Esophagus mucosa (tissue), 1 donor: Measurements from ENCODE around the gene ABLIM1. TPM values are rescaled to one million over a fixed set of nuclear protein-coding genes. Genes with fewer than 3 reads are reported as not detected.
A peak's percentile ranks its signal among the peaks of the same experiment; 100 is the strongest.

ENCODE experiments used
- ATAC-seq: fragments of 200-7000 bp; cut with Tn5 transposase; one replicate; pipeline ENCODE4 v1.9.1; 2020
- total RNA-seq: library from RNA; stranded (reverse); gene quantifications from one replicate; pipeline ENCODE4 v1.2.4, GENCODE V29; 2023
- donor health status: DM: yes; HTN: yes; CAD: no.

Gene ABLIM1
- total RNA-seq, 1 donor from 2014 or later = 304 TPM

DNA sequence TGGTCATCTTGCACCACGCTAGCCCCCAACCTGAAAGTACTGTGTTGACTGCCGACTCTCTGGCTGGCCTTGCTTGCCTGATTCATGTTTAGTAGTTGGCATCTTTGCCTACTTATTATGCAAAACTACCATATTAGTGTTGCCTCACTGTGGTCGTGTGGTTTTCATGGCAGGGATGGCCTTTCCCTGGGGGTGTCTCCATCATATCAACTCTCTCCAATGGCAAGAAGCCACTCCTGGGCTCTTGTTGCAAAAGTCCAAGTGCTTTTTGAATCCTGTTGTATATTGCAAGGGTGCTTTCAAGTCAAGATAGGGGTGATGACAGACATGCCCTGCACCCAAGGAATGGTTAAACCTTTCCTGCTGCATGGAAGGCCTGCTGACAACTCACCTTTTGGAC is 39.4 kb downstream of the ABLIM1 start:
- ATAC-seq = no peak

DNA sequence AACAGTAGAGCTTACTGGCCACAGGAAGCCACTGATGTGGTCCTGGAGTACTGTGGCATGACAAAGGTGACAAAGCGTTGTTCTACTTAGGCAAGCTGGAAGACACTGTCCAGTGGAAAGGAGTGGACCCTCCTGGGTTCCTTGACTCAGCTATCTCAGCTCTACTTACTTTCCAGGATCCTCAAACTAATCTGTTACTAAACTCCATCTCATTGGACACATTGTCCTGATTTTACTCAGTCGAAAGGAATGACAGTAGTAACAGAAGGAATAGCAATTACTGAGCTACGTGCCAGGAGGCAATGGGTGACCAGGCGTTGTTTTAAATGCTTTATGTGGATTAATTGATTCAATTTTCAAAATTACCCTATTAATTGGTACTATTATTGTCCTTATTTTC is 41.6 kb downstream of the ABLIM1 start:
- ATAC-seq = no peak

DNA sequence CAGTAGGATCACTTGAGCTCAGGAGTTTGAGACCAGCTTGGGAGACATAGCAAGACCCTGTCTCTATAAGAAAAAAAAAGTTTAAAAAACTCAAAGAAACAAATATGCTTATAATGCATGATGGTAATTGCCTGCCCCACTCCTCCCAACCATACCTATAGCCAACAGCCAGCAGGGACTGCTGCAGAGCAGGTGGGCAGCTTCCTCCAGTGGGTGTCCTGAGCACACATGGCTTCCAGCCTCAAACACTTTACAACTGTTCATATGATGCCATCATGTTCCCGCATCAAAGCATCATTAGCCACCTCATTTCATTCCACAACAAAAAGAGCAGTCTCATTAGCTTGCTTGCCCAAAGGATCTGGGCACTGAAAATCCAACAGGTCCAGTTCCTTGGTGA is 42.0 kb downstream of the ABLIM1 start:
- ATAC-seq = no peak

DNA sequence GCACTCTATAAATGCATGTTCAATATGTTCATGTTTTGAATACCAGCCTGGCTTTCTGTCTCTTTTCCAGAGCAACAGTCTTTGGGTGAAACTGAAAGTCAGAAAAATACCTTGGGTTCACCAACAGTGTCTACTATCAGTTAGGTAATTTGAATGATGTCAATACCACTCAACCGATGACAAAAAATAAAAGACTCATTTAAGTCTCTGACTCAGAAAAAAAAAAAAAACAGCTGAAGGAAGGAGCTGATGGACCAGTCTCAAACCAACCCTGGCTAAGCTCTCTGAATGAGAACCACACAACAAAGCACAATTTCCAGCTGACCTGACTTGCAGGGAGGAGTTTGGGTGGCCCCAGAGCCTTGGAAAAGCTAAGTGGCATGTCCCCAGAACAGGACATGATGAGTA is 42.5 kb downstream of the ABLIM1 start:
- ATAC-seq = peak; percentile 81

DNA sequence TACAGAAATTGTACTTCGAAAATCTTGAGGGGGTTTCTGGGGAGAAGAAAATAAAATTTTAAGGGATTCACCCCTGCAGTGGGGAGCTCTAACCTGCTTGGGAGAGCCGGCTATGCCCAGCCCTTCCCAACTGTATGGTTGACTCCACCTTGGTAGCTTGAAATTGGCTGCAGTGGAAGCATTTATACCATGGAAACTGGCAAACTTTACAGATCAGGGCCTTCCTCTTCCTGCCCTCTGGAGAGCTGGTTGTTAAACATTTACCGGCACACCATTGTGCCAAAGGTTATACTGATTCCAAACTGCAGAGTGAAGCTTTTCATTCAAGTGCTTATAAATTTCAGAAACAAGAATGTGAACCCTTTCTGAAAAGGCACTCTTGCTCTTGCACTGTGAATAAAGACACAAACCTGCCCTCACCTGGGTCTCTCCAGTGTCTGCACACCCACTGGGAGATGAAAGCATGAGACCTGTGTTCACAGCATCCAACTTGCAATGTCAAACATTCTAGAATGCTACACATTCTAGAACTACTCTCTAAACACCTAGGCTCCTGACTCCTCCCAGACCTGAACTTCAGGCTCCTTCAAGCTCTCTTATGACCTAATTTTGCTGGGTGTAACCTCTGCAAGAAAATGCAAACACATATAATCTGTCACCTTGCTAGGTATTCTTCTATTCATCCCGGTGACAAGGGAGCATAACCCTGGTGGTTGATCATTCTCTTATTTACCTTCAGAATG is 44.7 kb downstream of the ABLIM1 start:
- peak; percentile 82 for ATAC-seq

DNA sequence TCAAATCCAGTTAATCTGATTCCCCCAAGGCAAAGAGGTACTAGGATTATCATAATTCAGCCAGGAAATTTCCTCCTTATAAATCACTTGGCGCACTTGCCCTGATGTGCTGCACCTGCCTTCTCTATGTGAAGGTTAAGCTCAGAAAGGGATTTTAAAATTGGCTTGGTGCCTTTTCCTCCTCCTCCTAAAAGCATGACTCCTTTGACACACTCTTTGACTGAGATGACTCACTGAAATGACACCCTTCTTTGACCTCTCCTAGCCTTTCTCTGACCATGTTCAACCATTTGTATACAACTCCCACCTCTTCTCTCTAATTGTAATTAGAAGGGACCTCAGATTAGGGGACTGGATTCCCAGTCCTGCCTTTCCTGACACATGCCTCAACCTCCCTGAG is 46.5 kb downstream of the ABLIM1 start:
- ATAC-seq = peak; percentile 80

DNA sequence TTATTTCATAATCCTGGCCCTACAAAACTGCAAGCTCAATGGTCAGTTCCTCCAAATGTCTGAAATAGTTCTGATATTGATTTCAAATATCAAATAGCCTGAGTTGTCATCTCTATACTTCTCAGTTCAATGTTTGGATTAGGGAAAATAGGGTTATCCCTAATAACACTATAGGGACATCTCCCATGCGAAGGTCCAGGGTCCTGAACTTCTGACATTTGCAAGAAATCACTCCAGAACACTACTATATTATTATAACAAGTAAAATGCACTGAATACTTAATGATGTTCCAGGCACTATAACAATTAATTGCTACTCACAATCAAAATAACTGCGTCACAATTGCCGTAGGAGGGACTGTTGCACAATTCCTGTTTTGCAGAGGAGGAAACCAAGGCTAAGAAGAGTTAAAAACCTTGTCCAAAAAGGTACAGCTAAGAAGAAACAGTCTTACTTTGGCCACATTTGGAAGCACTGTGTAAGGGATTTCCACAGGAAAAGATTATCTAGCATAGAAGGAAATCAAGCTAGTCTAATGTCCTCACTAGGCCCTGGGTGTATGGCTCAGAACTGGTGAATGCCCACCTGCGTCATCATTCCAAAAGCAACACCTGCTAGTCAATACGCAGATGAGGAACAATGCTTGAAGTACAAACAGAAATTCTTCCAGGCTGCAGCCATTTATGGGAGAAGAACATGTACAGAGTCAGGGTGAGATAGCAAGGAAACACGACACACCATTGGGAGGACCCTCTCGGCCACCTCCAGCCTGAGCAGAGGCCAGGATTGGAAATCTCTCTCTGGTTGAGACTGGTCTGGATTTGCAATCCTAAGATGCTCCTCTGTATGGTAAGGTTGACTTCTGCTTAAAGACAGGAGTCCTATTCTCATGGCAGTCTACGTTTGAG is 48.3 kb downstream of the ABLIM1 start:
- no peak for ATAC-seq

DNA sequence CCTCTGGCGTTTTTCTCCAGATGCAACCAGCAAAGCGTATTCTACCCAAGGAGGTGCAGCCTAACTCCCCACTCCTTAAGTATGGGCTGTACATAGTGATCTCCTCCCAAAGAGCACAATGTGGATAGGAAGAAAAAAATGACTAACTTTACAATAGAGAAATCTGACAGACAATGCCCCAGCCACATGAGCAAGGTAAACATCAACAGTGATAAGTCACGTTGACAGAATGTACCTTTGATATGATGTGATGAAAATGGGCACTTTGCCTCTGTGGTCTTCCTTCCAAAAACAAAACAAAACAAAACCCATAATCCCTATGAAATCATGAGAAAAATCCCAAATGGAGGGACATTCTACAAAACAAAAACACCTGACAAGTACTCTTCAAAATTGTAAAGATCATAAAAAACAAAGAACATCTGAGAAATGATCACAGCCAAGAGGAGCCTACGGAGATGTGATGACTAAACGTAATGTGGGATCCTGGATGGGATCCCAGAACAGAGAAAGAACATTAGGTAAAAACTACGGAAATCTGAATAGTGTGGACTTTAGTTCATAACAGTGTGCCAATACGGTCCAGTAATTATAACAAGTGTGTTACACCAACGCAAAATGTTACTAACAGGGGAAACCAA is 50.6 kb downstream of the ABLIM1 start:
- peak; percentile 22 for ATAC-seq

DNA sequence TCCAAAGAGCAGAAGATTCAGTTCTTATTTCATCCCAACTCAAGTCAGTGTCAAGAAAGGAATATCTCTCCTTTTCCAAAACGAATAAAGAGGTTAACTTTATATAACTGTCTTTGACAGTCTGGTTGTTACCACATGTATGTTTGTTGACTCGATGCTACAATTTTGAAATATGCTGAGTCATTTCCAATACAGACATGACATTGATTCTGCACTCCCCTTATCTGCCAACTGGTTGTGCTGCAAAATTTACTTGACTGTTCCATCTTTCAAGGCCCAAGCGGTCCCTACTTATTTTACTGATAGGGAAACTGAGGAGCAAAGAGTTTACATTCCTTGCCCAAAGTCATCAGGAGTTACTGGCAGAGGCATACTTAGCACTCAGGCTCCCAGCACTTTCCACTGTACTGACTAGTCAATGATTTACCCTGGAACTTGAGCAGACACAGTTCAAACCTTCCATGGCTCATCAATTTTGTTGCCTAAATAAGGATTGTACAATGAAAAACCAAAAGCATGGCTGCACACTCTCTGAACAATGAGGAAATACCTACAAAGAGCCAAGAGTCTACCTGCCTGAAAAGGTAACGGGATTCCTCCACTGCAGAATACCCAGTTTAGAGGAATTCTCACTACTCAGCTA is 52.8 kb downstream of the ABLIM1 start:
- ATAC-seq = no peak

DNA sequence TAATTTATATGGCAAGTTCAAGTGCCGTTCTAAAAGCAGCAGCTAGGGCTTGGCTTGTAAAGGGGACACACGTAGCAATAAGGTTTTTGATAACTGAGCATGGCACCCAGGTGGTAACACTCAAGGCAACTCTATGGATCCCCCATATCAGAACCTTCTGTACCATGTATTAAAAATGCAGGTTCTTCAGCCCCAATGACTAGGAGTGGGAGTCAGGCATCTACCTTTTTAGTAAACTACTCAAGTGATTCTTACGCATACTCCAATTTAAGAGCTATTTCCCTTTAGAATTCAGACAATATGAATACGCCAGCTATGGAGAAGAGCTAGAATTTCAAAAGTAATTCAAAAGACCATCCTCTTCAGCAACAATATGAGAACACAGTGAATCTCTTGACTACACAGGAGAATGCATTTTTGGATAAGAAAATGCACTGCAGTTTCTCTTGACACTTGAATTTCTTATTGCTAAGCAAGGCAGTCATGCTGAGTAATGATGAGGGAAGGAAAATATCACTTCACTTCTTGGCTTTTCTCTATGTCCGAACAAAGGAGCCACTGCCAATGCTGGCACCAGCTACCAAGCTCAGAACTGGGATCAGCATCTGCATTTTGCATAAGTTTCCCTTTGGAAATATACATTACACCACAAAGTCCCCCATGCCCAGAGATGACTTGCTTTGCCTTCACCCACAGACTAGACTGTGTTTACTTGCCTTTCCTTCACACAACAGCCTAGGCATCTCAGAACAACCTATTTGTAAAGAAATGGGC is 53.5 kb downstream of the ABLIM1 start:
- ATAC-seq = no peak

DNA sequence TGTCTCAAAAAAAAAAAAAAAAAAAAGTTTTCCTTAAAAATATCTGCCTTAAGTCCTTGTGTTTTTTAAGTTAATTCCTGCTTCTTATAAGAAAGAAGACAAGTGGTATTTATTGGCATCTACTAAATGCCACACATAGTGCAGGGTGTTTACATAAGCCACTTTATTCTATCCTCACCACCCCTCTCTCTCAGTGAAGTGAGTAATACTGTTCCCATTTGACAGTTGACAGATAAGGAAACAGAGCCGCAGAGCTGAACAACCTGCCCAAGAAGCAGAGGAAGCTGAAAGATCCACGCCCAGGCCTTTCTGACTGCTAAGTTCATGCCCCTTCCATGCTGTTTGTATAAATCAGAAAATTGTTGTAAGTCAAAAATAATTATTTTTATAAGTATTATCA is 54.1 kb downstream of the ABLIM1 start:
- peak; percentile 65 for ATAC-seq

DNA sequence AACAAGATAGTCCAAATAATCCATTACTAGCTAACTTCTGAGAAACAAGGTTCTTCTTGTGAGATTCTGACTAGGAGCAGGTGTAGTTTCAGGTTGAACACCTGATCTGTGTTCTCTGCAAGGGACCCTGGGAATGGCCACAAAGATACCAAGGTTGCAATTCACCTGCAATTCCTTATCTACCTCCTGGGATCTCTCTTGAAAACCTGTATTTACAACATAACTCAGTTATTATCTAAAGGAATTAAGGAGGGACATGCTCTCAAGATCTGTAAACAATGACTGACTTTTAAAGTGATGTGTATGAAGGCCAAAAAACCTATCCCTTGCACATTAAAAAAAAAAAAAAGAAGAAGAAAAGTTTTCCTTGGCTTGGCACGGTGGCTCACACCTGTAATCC is 54.8 kb downstream of the ABLIM1 start:
- no peak for ATAC-seq

DNA sequence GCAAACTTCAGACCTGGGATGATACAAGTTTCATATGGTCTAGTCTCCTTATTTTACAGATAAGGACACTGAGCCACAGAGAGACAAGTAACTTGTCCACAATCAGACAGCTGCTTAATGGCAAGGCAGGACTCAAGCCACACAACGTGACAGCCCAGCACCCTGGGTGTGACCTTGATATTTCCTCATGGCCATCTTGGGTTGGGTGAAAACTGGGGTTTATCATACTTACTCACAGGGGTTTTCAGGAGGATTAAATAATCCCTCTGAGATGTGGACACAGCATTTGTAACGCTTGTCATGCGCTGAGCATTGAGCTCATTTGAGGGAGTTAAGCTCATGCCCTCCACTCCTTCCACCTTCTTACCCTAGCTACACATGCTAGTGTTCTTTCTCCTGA is 58.0 kb downstream of the ABLIM1 start:
- peak; percentile 89 for ATAC-seq

DNA sequence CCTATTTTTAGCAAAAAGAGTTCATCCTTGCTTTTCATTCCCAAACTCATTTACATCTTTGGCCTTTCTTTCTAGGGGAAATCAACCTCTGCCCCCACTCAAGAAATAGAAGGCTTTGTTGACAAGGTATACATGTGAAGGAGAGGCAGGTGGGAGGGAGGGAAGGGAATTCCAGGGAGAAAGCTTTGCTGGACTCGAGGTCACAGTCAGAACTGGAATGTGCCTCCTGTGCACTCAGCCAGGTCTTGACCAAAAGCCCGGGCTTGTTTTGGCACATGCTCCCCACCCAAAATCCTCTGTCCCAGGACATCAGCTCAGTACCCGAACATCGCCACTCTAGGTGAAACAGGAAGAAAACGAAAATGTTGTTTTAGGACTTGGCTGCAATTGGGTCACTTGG is 61.3 kb downstream of the ABLIM1 start:
- ATAC-seq = no peak

DNA sequence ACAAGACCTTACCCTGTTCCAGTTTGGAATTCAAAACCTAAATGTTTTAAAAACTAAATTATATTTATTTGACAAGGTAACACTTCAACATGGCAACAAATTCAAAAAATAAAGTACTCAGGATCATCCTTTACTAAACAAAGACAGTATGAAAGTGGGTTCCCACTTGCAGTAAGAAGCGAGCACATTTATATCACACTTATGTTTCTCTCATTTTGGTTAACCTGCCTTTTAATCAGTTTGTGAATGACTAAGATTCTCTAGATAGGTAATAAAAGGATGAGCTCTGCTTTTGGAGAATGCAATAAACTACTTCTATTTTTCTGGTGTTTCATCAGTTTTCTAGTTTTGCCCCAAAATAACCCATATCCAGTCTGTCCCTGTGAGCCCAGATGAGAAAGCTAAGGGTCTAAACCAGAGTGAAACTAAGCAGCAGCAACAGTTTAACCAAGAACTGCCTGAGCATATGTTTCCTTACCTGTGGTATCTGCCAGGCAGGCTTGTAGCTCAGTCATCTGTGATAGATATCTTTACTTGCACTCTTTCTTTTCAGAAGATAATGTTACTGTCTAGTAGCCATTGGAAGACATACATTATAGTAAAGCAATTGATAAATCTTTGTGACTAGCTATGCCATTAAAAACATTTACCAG is 64.1 kb downstream of the ABLIM1 start:
- no peak for ATAC-seq

DNA sequence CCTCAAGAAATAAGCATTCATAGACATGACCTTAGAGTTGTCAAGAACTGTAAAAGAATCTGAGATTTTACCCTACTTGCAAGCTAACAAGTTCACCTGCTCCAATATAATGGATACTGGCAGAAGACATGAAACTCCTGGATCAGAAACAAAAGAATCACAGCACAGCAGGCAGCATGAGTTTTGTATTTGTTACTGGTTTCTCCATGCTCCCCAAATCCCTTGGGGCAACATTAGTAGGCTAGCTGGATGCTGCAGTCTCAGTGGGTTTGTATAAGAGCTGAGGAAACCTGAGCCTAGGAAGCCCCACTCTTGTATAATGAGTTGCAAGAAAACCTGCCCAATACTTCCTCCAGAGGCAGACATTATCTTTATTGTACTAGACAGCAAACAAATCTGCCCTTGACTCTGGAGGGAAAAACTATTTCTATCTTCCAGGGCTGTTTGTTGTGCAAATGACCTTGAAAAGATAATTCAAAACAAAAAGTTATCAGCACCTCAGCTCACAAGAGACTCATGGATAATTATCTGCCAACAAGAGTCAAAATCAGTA is 64.8 kb downstream of the ABLIM1 start:
- no peak for ATAC-seq

DNA sequence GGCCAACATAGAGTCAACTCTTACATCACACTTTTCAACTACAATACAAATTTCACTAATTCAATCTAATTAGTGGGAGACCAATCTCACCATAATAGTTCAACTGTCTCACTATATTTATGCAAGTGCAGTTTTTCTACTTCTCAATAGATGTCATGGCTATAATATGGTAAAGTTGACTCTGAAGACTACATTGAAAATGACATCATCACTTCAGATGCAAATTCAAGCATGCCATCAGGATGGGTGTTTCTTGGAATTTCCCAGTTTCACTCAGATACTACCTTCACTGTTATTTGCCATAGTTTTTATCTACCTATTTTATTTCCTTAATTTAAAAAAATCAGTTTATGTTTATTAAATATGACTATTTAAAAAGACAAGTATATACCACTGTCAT is 67.1 kb downstream of the ABLIM1 start:
- ATAC-seq = no peak

DNA sequence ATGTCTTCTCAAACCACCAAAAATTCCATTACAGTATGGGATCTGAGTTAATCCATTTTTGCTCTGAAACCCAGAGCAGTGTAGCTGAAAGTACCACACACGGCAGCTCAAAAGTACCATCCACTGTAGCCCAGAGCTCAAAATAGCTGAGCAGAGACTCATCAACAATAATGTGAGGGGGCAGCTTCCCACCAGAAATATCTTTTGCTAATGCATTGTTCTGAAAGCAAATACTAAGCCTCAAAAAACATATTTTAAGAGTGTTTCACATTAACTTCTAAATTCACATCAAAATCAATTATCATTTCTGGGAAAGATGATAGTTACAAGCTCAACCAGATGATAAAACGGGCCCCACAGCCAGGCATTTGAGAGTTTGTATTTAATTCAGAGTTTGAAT is 73.7 kb downstream of the ABLIM1 start:
- ATAC-seq = no peak

DNA sequence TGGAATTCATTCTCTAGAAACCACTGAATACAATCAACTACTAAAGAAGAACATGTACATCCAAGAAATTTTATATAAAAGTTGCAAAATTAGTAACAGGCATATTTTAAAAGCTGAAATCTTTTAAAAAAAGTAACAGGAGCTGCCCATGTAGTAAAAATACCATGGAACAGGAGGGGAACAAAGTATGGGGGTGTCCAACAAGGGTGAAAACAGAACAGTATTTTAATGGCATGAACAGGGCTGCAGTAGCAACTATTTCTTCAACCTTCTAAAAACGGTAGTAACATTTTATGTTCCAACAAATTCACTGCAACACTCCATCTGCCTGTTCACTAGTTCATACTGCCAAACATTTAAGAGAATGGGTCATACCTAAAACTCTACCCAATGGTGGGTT is 77.0 kb downstream of the ABLIM1 start:
- no peak for ATAC-seq

DNA sequence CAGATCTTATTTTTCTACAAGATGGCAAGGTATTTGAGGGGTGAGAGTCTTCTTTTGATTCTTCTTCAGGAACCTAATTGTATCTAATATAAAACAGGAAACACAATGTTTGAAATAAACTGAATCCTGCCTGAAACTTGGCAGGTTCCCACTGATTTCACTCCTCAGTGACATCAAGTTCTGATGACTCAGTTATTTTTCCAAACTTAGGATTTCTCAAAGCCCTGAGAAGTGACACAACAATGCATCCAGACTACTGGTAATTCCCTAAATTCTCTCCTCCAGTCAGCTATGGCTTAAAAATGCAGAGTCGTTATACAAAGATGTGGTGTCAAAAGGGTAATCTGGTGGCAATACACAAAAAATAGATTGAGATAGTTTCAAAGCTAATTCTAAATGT is 80.9 kb downstream of the ABLIM1 start:
- ATAC-seq = peak; percentile 42

DNA sequence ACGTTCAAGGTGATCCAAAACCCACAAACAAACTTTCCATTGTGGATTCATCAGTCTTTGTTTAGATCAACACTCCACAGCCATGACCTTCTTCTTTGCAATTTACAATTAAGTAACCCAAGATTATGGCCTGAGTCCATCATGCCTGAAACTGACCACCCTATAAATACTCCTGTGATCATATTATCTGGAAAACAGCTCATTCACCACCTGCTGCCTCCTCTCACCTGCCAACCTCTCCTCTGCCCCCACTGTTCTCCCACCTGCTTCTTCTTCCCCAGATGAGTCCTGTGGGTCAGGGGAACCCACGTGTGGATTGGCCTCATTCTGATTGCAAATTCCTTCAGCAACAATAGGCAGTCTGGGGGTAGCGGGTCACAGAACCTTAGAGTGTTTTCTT is 81.4 kb downstream of the ABLIM1 start:
- no peak for ATAC-seq
